Pancreas (tissue), 10 donors: Measurements from ENCODE around the gene SLC12A7. TPM values are rescaled to one million over a fixed set of nuclear protein-coding genes. Genes with fewer than 3 reads are reported as not detected.

ENCODE experiments used
- ATAC-seq, 4 donors: fragments of 200-7000 bp; cut with Tn5 transposase; one replicate each; pipeline versions ENCODE4 v1.8.0 to v1.9.1; 2020; ENCODE audit warnings: mild to moderate bottlenecking in 4 of 4, moderate library complexity in 4 of 4
- DNase-seq, 6 donors: peaks; one replicate each; pipeline ENCODE4 v3.0.0-alpha.2; 2020
- FAIRE-seq: peaks from 2 replicates; lab custom pipeline; 2012; peaks lifted over from hg19 to GRCh38; lab: Jason Lieb, UNC
- H3K27ac ChIP-seq, 4 donors: fragments of 200-600 bp; sonication (generic); 1 replicate in 3 of 4; 2 replicates in 1 of 4; pipeline versions ENCODE4 v1.5.0 to v1.8.0; 2020
- H3K27me3 ChIP-seq, 4 donors: fragments of 200-600 bp; one replicate each; pipeline ENCODE4 v1.8.0; 2021
- H3K36me3 ChIP-seq, 3 donors: fragments of 200-600 bp; sonication (generic) in 1 of 3; one replicate each; pipeline versions ENCODE4 v1.5.0 to v1.8.0; 2020 to 2021
- H3K4me1 ChIP-seq, 3 donors: fragments of 200-600 bp; one replicate each; pipeline ENCODE4 v1.8.0; 2021
- H3K4me3 ChIP-seq, 4 donors: fragments of 200-600 bp; sonication (generic) in 2 of 4; one replicate each; pipeline versions ENCODE4 v1.5.0 to v1.8.0; 2020 to 2021
- H3K9me3 ChIP-seq, 4 donors: fragments of 200-600 bp; one replicate each; pipeline ENCODE4 v1.8.0; 2021
- WGBS, 2 donors: extraction: QIAGEN DNeasy Blood & Tissue Kit; methylation state at CpG; one replicate each; pipeline ENCODE4 v1.1.7; 2013; 5-methylcytosine and 5-hydroxymethylcytosine counted together
- intact Hi-C, 3 donors: fragments of 100-400 bp; cut with DNase I; formaldehyde crosslinking; loops; one replicate each; pipeline versions ENCODE4 v1.11.1 to v1.14.2; 2022
- polyA plus RNA-seq, 2 donors: library from polyadenylated mRNA; stranded (reverse); fragments of 200-250 nt; gene quantifications; one replicate each; pipeline ENCODE4 v1.2.3, GENCODE V29; 2013
- total RNA-seq, 6 donors: library from RNA; stranded (reverse); fragmentation: NEBNext Ultra II Directional in 4 of 6; extraction: Animal tissue kit (Norgen Biotek cat#: 25700) in 4 of 6; gene quantifications; one replicate each; pipeline versions ENCODE4 v1.2.1 to v1.2.4, GENCODE V29; 2021 to 2023
- TF ChIP-seq, protein P1 (sequence below), 4 donors: fragments of 200-600 bp; sonication (generic) in 3 of 4; IDR thresholded peaks; one replicate each; pipeline versions ENCODE4 v1.5.0 to v1.8.0; 2021; ENCODE audit warnings: antibody characterized with exemption in 4 of 4
- donor health status: healthy with polysubstance abuse.
- donor health status: DM: no; HTN: no; CAD: no; lungs with moderate emphysema.
- donor health status: DM: no; HTN: no; CAD: no.
- donor health status: control.
- donor health status: control.
- donor health status: Bipolar disorder and iron deficiency.
- donor health status: DM: yes; HTN: yes; CAD: no.
- donor health status: DM: no; HTN: no; CAD: no.
- donor health status: DM: no; HTN: no; CAD: no.
- donor health status: DM: yes; HTN: yes; CAD: no.

SLC12A7 gene
- total and polyA plus RNA-seq, 8 donors = 17.4 to 56.5 (median 35.8) TPM

DNA sequence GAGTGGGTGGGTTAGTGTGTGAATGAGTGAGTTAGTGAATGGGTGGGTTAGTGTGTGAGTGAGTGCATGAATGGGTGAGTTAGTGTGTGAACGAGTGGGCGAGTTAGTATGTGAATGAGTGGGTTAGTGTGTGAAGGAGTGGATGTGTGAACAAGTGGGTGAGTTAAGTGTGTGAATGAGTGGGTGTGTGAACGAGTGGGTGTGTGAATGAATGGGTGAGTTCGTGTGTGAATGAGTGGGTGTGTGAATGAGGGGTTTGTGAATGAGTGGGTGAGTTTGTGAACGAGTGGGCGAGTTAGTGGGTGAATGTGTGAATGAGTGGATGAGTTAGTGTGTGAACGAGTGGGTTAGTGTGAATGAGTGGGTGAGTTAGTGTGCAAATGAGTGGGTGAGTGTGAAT lies 69.2 kb downstream of the SLC12A7 start:
- WGBS, 2 donors = 68 to 79% methylated on average over 7 of the region's 7 CpGs
- intact Hi-C loops = no loop called here
- FAIRE-seq (no peak), DNase-seq (no peak), ATAC-seq (no peak)
- Histone ChIP-seq H3K4me3 (no peak overlapping the region), H3K9me3 (no peaks in the 10 kb centered on the region), H3K36me3 (no peaks in the 10 kb centered on the region), H3K27ac (no peak overlapping the region), H3K27me3 (no peaks in the 10 kb centered on the region), H3K4me1 (no peaks in the 10 kb centered on the region)
- TF ChIP-seq, protein P1, sequence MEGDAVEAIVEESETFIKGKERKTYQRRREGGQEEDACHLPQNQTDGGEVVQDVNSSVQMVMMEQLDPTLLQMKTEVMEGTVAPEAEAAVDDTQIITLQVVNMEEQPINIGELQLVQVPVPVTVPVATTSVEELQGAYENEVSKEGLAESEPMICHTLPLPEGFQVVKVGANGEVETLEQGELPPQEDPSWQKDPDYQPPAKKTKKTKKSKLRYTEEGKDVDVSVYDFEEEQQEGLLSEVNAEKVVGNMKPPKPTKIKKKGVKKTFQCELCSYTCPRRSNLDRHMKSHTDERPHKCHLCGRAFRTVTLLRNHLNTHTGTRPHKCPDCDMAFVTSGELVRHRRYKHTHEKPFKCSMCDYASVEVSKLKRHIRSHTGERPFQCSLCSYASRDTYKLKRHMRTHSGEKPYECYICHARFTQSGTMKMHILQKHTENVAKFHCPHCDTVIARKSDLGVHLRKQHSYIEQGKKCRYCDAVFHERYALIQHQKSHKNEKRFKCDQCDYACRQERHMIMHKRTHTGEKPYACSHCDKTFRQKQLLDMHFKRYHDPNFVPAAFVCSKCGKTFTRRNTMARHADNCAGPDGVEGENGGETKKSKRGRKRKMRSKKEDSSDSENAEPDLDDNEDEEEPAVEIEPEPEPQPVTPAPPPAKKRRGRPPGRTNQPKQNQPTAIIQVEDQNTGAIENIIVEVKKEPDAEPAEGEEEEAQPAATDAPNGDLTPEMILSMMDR (IDR thresholded peaks at IDR 0.05) = no peak

- ATAC-seq (no peak), DNase-seq (no peak), FAIRE-seq (no peak)
- no peaks in the 10 kb centered on the region for H3K36me3 ChIP-seq
- TF ChIP-seq, protein P1 (IDR thresholded peaks at IDR 0.05) = no peak
- no peak overlapping the region for H3K27ac ChIP-seq
- H3K27me3 ChIP-seq = no peaks in the 10 kb centered on the region
- H3K4me3 ChIP-seq = no peak overlapping the region
- H3K4me1 ChIP-seq = no peaks in the 10 kb centered on the region
- WGBS, 2 donors = 61 to 76% methylated on average over 15 of the region's 15 CpGs
- H3K9me3 ChIP-seq = no peaks in the 10 kb centered on the region
- intact Hi-C loops = no loop called here
These were observed 70.4 kb downstream of the SLC12A7 start for GRCh38 chr5:1041225-1042143.

DNA sequence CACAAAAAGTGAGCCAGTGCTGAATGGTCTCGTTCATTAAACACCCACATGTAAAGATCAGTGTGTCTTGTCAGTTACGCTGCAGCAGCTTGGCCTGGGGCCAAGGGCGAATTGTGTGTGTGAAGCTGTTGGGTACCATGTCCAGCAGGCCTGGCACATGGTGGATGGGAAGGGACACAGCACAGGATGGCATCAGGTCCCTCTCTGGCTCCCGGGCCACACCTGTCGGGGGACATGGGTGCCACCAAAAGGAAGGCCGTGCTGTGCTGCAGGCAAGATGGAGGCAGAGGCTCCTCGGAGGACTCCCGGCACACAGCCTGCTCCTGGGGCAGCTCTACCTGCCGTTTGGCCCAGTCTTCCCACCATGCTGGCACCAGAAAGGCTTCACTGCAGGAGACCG lies 71.3 kb downstream of the SLC12A7 start:
- intact Hi-C loops = no loop called here
- WGBS, 2 donors = 86 to 92% methylated on average over 10 of the region's 10 CpGs
- no peaks in the 10 kb centered on the region for H3K36me3 ChIP-seq
- ATAC-seq = no peak
- no peak overlapping the region for H3K4me3 ChIP-seq
- no peaks in the 10 kb centered on the region for H3K27me3 ChIP-seq
- TF ChIP-seq, protein P1 (IDR thresholded peaks at IDR 0.05) = no peak
- peak in 3 of 6 donors; percentile 38 to 54 (median 49) for DNase-seq
- no peak for FAIRE-seq
- no peaks in the 10 kb centered on the region for H3K4me1 ChIP-seq
- no peaks in the 10 kb centered on the region for H3K9me3 ChIP-seq
- H3K27ac ChIP-seq = no peak overlapping the region

DNA sequence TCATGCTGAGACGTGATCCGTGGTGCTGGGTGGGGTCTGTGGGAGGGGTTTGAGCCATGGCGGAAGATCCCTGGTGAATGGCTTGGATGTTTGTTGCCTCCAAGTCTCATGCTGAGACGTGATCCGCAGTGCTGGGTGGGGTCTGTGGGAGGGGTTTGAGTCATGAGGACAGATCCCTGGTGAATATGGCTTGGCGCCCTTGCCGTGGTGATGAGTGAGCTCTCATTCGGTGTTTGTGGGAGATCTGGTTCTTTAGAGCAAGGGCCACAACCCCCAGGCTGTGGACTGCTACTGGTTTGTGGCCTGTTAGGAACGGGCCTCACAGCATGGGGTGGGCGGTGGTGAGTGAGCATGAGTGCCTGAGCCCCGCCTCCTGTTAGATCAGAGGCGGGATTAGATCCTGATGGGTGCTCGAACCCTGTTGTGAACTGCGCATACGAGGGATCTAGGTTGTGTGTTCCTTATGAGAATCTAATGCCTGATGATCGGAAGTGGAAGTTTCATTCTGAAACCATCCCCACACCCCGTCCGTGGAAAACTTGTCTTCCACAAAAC lies 72.1 kb downstream of the SLC12A7 start:
- no peaks in the 10 kb centered on the region for H3K4me1 ChIP-seq
- no peaks in the 10 kb centered on the region for H3K27me3 ChIP-seq
- FAIRE-seq (no peak), ATAC-seq (no peak), DNase-seq (peak in 2 of 6 donors; percentile 12 to 18)
- H3K36me3 ChIP-seq = no peaks in the 10 kb centered on the region
- TF ChIP-seq, protein P1 (IDR thresholded peaks at IDR 0.05) = no peak
- intact Hi-C loops = no loop called here
- no peaks in the 10 kb centered on the region for H3K9me3 ChIP-seq
- H3K27ac ChIP-seq = no peak overlapping the region
- H3K4me3 ChIP-seq = no peak overlapping the region
- 91 to 92% methylated on average over 17 to 18 of the region's 18 CpGs for WGBS, 2 donors

- no peaks in the 10 kb centered on the region for H3K36me3 ChIP-seq
- 78% methylated on average over 16 of the region's 16 CpGs for WGBS, 2 donors
- H3K4me1 ChIP-seq = no peaks in the 10 kb centered on the region
- no peak overlapping the region for H3K4me3 ChIP-seq
- no peak for ATAC-seq
- no peak overlapping the region for H3K27ac ChIP-seq
- TF ChIP-seq, protein P1 (IDR thresholded peaks at IDR 0.05) = no peak
- no peaks in the 10 kb centered on the region for H3K27me3 ChIP-seq
- DNase-seq = peak in 1 of 6 donors; percentile 43
- FAIRE-seq = no peak
- no peaks in the 10 kb centered on the region for H3K9me3 ChIP-seq
- intact Hi-C loops = no loop called here
These were observed 72.7 kb downstream of the SLC12A7 start for GRCh38 chr5:1039210-1039548.
